Skin epidermis (tissue), 12 donors: Measurements from ENCODE around the gene GRID2.
"Not testable (repeated sequence)": the region's sequence is repeated elsewhere in the genome, so short reads cannot be mapped to it uniquely, and the experiment has no call there.

Experiments
- H3K27ac ChIP-seq, 21 experiments: fragments of 200-600 bp; sonication (generic) in 11 of 21; one replicate each; pipeline ENCODE4 v1.5.0; 2020; ENCODE audit warnings: mild to moderate bottlenecking in 3 of 21, inconsistent platforms in 2 of 21, moderate library complexity in 2 of 21
- H3K4me3 ChIP-seq, 7 experiments: fragments of 200-600 bp; sonication (generic) in 2 of 7; one replicate each; pipeline ENCODE4 v1.5.0; 2020; ENCODE audit warnings: inconsistent platforms in 2 of 7, mild to moderate bottlenecking in 2 of 7, moderate library complexity in 1 of 7

The GRID2 gene

DNA sequence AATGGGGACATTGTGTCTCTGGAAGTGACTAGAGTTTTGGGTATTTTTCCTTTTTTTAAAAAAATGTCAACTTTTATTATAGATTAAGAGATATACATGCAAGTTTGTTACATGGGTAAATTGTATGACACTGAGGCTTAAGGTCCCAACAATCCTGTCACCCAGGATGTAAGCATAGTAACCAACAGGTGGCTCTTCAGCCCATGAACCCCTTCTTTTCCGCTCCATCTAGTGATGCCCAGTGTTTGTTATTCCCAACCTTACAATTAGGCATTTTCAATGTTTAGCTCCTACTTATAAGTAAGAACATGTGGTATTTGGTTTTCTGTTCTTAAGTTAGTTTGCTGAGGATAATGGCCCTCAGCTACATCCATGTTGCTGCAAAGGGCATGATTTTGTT is 102.7 kb downstream of the GRID2 start:
- Histone ChIP-seq H3K4me3 (no peak overlapping the region), H3K27ac (no peak overlapping the region)

DNA sequence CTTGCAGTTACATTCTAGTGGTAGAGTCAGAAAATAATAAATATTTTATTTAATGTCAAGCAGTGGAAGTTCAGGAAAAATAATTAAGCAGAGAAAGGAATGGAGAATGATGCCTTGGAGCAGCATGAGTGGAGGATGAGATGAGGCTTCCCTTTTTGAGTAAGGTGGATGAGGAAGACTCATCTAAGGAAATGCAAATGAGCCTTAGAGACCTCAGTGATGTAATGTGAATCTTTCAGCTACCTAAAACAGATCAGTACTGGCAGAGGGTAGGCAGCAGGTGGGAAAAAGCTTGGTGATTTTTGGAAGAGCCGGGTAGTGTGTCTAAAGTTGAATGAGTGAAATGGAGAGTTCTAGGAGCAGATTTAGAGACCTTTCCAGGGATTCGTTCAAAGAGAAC is 118.2 kb downstream of the GRID2 start:
- no peak overlapping the region for H3K27ac ChIP-seq
- H3K4me3 ChIP-seq, result no peak overlapping the region

DNA sequence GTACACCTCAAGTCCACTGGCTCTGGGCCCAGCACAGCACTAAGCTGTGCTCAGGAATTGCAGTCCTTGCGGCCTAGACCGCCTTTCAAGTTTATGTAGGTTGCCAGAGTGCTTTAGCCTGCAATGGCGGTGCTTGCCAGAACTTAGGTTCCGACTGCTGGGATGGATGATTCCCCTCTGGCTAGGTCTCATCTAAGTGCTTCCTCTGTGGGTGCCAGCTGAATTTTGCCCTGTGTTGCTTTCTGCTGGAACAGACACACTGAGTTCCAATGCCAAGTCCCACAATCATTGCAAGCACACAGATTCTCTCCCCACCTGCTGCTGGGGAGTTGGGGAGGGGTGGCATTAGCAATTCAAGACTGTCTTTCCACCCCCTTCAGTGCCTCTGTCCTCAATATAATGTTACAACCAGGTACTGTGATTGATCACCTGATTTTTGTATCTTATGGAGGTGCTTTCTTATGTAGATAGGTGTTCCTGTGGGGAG is 129.5 kb downstream of the GRID2 start:
- Histone ChIP-seq H3K27ac (no peak overlapping the region), H3K4me3 (no peak overlapping the region)

DNA sequence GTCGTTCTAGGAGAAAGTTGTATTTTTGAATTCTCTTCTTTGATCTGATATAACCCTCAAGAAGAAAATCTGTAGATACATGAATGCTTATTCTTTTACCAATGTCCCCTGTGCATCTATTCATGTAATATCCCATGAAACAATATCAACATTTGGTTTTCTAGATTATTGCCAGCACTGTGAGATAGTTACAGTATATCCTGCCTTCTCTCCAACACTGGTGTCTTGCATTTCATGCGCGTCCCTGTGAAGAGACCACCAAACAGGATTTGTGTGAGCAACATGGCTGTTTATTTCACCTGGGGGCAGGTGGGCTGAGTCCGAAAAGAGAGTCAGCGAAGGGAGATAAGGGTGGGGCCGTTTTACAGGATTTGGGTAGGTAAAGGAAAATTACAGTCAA is 135.0 kb downstream of the GRID2 start:
- H3K4me3 ChIP-seq, H3K27ac ChIP-seq: not testable (repeated sequence)

DNA sequence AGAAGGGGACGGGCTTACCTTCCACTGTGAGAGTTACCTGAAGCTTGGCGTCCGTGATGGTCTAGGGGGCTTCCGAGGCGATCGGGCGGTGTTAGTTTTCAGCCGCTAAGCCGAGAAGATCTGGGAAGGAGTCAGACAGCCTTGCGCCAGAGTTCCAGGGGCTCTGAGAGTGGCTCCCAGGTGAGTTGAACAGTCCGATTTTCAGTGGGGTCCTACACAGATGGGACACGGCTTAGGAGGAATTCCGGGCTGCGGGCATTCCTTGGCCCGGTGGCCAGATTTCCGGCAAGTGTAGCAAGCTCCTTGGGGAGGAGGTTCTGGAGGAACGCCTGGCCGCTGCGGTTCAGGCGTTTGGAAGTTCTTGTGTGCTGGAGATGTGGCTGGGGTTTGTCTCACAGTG is 138.4 kb downstream of the GRID2 start:
- H3K27ac ChIP-seq, H3K4me3 ChIP-seq: not testable (repeated sequence)

DNA sequence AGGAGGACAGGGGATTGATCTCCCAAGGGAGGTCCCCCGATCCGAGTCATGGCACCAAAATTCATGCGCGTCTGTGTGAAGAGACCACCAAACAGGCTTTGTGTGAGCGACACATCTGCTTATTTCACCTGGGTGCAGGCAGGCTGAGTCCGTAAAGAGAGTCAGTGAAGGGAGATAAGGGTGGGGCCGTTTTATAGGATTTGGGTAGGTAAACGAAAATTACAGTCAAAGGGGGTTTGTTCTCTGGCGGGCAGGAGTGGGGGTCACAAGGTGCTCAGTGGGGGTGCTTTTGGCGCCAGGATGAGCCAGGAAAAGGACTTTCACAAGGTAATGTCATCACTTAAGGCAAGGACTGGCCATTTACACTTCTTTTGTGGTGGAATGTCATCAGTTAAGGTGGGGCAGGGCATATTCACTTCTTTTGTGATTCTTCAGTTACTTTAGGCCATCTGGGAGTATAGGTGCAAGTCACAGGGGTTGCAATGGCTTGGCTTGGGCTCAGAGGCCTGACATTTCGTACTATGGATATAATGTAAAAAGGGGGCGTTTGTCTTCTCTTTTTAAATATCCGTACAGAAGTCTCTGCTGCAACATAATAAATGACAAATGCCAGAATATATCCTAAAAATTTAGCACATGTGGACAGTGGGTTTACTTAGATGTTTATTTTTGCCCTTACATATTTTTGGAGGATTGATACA is 140.5 kb downstream of the GRID2 start:
- not testable (repeated sequence) for H3K4me3 ChIP-seq, H3K27ac ChIP-seq

DNA sequence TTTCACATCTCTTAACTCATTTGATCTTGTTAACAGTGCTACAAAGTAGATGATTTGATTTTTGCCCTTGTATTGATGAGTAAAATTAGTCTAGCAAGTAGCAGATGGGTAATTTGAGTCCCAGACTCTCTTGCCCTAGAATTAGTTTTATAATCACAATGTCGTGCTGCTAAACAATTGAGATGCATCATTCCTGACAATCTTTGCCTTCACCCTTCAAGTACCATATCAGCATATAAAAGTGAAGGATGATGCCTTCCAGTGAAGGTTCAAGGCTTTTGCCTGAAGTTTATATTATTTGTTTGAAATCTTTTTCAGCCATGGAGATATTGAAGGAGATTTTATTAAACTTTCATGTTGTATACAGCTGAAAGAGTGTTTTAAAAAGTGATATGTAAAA is 141.4 kb downstream of the GRID2 start:
- H3K4me3 ChIP-seq, result no peak overlapping the region
- no peak overlapping the region for H3K27ac ChIP-seq

DNA sequence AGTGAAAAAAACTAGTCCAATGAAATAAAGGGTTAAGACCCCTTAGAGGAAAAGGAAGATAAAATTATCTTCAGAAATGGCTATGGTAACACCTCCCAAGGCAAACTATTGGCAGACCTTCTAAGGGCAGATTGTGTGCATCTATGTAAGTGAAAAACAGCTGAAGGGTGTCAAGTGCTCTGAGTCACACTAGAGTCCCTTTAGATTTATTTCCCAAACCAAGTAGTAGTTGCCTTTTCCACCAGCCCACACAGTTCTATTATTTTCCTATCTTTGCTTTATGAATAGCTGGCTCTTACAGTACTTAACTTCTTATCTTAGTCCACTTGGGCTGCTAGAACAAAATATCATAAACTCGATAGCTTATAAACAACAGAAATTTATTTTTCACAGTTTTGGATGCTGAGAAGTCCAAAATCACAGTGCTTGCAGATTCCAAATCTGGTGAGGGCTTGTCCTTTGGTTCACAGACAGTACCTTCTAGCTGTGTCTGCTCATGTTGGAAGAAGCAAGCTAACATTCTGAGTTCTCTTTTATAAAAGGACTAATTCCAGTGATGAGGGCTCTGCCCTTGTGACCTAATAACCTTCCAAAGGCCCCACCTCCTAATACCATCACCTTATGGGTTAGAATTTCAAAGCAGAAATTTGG is 143.6 kb downstream of the GRID2 start:
- H3K27ac ChIP-seq, result no peak overlapping the region
- no peak overlapping the region for H3K4me3 ChIP-seq

DNA sequence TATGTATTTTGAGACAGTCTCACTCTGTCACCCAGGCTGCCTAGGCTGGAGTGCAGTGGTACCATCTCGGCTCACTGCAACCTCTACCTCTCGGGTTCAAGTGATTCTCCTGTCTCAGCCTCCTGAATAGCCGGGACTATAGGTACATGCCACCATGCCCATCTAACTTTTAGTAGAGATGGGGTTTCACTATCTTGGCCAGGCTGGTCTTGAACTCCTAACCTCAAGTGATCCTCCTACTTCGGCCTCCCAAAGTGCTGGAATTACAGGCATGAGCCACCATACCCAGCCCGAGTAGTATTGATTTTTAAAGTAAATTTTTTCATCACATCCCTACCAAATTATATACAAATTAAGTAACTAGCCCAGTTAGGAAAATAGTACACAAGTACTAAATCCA is 144.4 kb downstream of the GRID2 start:
- H3K4me3 ChIP-seq, H3K27ac ChIP-seq: not testable (repeated sequence)

DNA sequence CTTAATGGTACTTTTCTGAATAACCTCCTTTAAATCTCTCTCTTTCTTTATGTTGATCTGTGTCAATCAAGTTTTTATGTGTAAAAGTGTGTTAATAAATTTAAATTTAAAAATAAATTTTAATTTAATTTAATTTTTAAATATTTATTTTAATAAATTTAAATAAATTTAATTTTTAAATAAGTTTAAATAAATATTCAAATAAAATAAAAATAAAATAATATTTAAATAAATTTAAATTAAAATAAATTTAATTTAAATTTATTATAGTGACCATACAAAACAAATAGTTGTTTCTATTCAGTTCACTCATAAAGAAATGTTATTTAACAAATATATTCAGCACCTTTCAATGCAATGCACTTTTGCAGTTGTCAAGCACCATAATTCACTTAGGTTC is 146.9 kb downstream of the GRID2 start:
- Histone ChIP-seq H3K4me3 (no peak overlapping the region), H3K27ac (no peak overlapping the region)

DNA sequence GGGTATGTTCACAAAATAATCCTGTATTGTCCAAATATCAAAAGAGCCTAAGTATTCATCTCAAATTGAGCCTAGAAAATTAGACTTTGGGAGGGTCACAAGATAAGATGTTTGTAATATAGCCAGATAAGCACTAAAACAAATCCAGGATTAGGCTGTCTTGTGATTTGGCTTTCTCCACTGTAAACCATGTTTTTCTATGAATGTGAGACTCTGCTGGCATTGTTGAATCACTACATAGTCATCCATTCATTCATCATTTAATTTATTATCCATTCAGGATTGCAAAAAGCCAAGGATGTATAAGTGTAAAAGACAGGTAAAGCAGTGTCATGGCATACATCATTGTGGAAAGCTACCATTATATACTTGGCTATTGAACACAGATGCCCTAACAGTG is 148.0 kb downstream of the GRID2 start:
- H3K4me3 ChIP-seq, result no peak overlapping the region
- no peak overlapping the region for H3K27ac ChIP-seq

DNA sequence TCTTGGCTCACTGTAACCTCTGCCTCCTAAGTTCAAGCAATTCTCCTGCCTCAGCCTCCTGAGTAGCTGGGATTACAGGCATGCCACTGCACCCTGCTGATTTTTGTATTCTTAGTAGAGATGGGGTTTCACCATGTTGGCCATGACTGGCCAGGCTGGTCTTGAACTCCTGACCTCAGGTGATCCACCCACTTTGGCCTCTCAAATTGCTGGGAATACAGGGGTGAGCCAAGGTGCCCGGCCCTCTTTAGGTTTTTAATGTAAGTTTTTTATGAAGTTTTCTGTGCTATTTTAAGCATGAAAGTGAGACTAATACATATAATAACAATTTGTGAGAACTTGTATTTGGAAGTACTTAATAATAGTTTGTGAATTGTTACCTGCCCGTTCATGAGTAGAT is 148.6 kb downstream of the GRID2 start:
- not testable (repeated sequence) for H3K4me3 ChIP-seq, H3K27ac ChIP-seq

DNA sequence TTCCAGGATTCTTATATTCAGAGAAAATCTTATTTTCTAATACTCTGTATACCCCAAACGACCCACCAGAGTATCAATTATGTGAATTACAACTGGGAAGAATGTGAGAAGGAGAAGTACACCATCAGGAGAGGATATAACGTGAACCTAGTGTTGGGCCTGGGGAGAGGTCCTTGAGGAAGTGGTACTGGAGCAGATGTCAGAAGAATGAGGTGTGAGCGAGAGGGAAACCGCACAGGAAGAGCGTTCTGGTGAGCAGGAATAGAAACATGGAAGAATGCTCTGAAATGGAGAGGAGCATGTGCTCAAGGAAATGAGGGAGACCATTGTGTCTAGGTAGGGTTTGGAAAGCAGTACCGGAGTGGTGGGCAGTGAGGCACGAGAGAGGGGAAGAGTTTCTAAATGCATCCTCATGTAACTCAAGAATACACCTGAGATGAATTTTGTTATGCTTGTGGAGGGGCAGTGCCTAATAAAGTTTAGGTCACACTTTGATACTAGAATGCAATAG is 151.6 kb downstream of the GRID2 start:
- H3K27ac ChIP-seq, result no peak overlapping the region
- no peak overlapping the region for H3K4me3 ChIP-seq

DNA sequence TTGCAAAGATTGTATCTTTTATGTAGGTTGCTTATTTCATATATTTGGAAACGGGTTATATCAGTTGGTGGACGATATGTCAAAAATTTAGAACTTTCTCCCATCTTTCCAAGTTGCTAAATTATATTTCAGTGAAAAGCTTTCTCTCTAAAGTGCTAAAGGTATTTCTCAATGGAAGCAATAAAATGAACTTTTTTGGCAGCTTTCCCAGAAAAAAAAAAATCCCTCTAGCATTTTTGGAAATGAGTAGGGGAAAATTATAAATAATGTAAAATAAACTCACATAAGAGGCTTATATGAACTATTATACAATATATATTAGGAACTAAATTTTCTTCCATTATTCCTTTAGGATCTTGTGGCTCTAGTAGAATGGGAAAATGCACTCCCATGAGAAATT is 152.2 kb downstream of the GRID2 start:
- Histone ChIP-seq H3K27ac (no peak overlapping the region), H3K4me3 (no peak overlapping the region)

DNA sequence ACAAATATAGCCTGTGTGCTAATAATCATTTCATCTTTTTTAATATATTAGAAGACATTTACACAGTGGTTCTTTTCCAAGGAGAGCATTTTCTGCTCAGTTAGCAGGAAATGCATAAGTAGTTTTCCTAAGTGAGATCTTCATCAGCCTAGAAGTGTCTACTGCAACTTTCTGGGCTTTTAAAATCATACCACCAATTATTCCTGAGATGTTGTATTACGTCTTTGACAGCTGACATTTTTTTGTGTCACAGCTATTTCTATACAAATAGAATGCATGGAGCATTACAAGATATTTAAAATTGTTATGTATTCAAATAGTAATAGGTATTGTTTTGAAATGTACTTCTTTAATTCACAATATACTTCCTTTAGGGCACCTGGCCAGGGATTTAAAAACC is 158.0 kb downstream of the GRID2 start:
- no peak overlapping the region for H3K4me3 ChIP-seq

DNA sequence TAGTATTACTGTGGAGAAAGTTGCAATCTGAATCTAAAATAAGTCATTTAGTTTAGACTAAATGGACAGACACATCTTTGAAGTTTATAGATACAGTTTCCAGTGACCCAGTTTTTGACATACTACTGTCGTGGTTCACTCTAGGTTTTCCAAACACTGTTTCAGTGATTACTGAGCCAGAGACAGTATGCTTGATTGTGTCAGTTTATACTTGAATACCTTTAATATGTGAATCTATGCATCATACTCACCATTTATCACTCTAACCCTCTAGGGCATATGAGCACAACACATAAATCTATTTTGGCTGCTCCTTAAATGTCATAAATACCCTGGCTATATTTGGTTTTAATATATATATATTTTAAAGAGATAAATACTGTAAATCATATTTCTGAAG is 173.5 kb downstream of the GRID2 start:
- H3K4me3 ChIP-seq, result no peak overlapping the region
- H3K27ac ChIP-seq, result no peak overlapping the region

More for the DNA sequence above, 158.0 kb downstream of the GRID2 start:
- H3K27ac ChIP-seq, result no peak overlapping the region

DNA sequence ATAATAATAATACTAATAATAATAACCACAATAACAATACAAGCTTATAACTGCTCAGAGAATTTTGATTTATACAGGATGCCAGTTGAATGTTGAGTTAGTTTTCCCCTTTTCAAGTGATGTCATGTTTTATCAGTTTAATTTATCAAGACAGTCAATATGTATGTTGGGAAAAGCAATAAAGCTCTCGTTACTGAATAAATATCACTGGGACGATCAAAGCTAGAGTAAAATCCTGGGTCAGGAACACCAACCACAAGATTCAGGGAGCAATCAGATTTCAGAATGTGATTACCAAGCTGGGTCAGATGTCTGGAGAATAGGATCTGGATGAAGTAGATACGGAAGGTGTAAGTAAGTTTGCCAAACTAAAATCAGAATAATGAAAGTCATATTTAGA is 179.6 kb downstream of the GRID2 start:
- no peak overlapping the region for H3K27ac ChIP-seq
- H3K4me3 ChIP-seq, result no peak overlapping the region

DNA sequence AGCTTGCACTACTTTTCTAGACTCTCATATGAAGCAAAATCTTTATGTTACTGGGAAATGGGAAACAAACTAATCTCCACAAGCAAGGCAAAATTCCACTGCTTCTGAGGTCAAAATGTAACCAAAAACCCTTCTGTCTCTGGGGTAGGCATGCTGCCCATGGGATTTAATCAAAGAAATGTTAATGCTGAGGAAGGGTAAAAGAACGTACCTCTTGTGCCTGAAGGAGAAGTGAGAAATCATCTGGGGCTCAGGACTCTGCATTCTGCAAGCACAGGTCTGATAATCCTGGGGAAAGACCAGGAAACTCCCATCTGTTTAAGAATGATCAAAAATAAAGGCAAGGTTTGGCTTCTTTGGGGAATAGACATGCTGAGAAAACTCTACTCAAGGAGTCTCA is 184.7 kb downstream of the GRID2 start:
- Histone ChIP-seq H3K27ac (no peak overlapping the region), H3K4me3 (no peak overlapping the region)

DNA sequence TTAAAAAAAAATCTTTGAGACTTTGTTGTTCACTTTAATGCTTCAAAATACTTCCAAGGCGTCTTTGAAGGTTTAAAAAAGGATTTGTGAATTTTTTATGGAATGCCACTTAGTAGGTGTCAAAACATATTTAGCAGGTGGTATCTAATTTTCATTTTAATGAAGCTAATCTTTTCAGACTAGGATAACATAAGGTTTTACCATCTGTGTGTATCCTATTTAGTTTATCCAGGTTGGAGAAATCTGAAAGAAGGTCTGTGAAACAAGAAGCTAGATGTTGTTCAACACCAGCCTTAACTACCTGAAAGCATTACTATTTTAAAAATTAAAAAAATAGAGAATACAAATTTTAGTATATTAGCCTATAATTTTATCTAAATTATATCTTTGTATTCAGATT is 193.4 kb downstream of the GRID2 start:
- H3K27ac ChIP-seq, result no peak overlapping the region
- no peak overlapping the region for H3K4me3 ChIP-seq

DNA sequence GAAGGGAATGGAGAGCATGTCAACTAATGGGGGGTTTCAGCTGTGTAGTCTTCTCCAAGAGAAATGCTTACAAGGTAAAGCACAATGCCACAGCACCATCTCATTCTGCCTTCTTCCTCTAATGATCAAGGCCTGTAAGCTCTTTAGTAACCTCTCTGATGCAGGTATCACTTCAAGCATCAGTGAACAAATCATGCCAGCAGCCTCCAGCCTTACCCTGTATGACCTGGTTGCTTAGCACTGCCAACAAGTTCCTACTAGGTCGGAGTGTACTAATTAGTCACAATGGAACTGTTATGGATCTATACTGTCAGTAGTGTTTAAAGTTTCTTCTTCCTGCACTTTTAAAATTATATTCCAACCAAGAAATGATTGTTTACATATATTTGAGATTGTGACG is 197.7 kb downstream of the GRID2 start:
- no peak overlapping the region for H3K27ac ChIP-seq
- H3K4me3 ChIP-seq, result no peak overlapping the region

DNA sequence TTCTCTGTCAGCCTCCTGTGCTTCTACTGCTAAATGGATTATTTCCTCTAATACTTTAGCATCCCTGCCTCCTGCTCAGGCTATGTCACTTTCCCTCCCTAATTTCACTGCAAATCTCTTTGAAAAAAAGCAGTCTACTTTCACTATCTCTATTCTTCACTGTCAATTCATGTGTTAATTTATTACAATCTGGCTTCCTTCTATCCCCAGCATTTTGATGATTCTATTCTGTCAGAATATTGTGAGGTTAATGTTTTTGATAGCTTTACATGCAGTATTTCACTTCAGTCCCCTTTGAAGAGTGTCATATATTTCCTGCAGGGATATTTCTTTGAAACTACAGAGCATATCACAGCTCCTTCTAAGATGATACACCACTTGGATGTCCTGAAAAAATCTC is 203.2 kb downstream of the GRID2 start:
- H3K4me3 ChIP-seq, result no peak overlapping the region
- no peak overlapping the region for H3K27ac ChIP-seq

DNA sequence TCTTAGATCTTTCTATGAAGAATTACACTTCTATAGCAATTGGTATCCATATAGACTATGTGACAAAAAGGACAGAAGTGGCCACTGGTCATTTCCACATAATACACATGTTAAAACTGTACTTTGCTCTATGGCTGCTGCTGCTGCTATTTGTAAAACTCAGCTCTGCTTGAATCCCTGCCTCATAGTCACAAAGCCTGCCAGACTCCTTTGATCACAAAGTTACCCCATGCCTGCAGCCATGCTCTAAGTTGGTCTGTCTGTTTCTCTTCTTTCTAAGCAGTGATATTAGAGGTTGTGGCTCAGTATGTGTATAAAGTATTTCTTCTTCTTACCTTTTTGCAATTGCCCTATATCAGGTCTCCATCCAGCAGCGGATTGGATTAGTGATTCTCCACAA is 210.9 kb downstream of the GRID2 start:
- Histone ChIP-seq H3K4me3 (no peak overlapping the region), H3K27ac (no peak overlapping the region)
